Measurements from ENCODE around the gene PADI3.

The PADI3 gene

GRCh38 chr1:17251701-17252376 is 2.9 kb downstream of the PADI3 start:
- in situ Hi-C loops (cut with MboI; ENCODE audit: low pct_unique_long_range_greater_than_20kb, low sequenced_read_pairs, unreplicated experiment), result no loop called here
- DNase-seq (ENCODE audit: low spot score), result no peak
- TF ChIP-seq, protein P1, sequence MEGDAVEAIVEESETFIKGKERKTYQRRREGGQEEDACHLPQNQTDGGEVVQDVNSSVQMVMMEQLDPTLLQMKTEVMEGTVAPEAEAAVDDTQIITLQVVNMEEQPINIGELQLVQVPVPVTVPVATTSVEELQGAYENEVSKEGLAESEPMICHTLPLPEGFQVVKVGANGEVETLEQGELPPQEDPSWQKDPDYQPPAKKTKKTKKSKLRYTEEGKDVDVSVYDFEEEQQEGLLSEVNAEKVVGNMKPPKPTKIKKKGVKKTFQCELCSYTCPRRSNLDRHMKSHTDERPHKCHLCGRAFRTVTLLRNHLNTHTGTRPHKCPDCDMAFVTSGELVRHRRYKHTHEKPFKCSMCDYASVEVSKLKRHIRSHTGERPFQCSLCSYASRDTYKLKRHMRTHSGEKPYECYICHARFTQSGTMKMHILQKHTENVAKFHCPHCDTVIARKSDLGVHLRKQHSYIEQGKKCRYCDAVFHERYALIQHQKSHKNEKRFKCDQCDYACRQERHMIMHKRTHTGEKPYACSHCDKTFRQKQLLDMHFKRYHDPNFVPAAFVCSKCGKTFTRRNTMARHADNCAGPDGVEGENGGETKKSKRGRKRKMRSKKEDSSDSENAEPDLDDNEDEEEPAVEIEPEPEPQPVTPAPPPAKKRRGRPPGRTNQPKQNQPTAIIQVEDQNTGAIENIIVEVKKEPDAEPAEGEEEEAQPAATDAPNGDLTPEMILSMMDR (IDR thresholded peaks at IDR 0.05; ENCODE audit: extremely low read depth, insufficient read depth, missing control alignments), result no peak

GRCh38 chr1:17255336-17255735 is 6.4 kb downstream of the PADI3 start:
- no peak for DNase-seq (ENCODE audit: low spot score)
- in situ Hi-C loops (cut with MboI; ENCODE audit: low pct_unique_long_range_greater_than_20kb, low sequenced_read_pairs, unreplicated experiment), result no loop called here
- TF ChIP-seq, protein P1 (IDR thresholded peaks at IDR 0.05; ENCODE audit: extremely low read depth, insufficient read depth, missing control alignments), result no peak

- no peak for DNase-seq (ENCODE audit: low spot score)
- in situ Hi-C loops (cut with MboI; ENCODE audit: low pct_unique_long_range_greater_than_20kb, low sequenced_read_pairs, unreplicated experiment), result no loop called here
- TF ChIP-seq, protein P1 (IDR thresholded peaks at IDR 0.05; ENCODE audit: extremely low read depth, insufficient read depth, missing control alignments), result no peak
Measured at GRCh38 chr1:17258116-17258757, 9.3 kb downstream of the PADI3 start.

GRCh38 chr1:17258758-17259130 is 9.8 kb downstream of the PADI3 start:
- TF ChIP-seq, protein P1 (IDR thresholded peaks at IDR 0.05; ENCODE audit: extremely low read depth, insufficient read depth, missing control alignments), result no peak
- in situ Hi-C loops (cut with MboI; ENCODE audit: low pct_unique_long_range_greater_than_20kb, low sequenced_read_pairs, unreplicated experiment), result no loop called here
- DNase-seq (ENCODE audit: low spot score), result no peak

GRCh38 chr1:17259233-17259873 is 10.5 kb downstream of the PADI3 start:
- no peak for DNase-seq (ENCODE audit: low spot score)
- in situ Hi-C loops (cut with MboI; ENCODE audit: low pct_unique_long_range_greater_than_20kb, low sequenced_read_pairs, unreplicated experiment), result no loop called here
- TF ChIP-seq, protein P1 (IDR thresholded peaks at IDR 0.05; ENCODE audit: extremely low read depth, insufficient read depth, missing control alignments), result no peak

DNA sequence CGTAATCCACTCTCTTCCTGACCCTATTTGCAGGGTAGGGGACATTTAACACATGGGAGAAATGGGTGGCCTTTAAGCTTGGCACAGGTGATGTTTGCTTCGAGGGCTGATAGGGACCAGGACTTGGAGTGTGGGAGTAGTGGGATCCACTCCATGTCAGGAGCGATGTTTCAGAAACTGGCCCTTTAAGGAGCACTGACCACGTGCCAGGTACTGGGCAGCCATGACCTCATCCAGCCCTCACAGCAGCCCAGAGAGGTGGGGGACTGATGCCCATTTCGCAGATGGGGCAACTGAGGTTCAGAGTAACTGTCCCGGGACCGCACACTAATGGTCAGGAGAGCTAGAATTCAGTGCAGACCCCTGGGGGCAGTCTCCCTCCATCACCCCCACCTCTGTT is 11.4 kb downstream of the PADI3 start:
- TF ChIP-seq, protein P1 (IDR thresholded peaks at IDR 0.05; ENCODE audit: extremely low read depth, insufficient read depth, missing control alignments), result no peak
- in situ Hi-C loops (cut with MboI; ENCODE audit: low pct_unique_long_range_greater_than_20kb, low sequenced_read_pairs, unreplicated experiment), result no loop called here
- DNase-seq (ENCODE audit: low spot score), result no peak
